Fibroblast of pulmonary artery (primary cell): ENCODE measurements around the gene IL36B.

ENCODE experiments used
- DNase-seq: peaks from one replicate; pipeline ENCODE4 v3.0.0-alpha.2; 2010; ENCODE audit warnings: low read depth
- H3K4me3 ChIP-seq: replicated peaks from 2 replicates; pipeline ENCODE4 v1.5.1; 2011; ENCODE audit warnings: low read depth, mild to moderate bottlenecking, control low read depth, low read length, moderate library complexity
- CTCF ChIP-seq: IDR thresholded peaks from 2 replicates; pipeline ENCODE4 v1.5.1; 2011; ENCODE audit warnings: mild to moderate bottlenecking, control low read depth, low read length, inconsistent platforms; ENCODE audit errors: missing control alignments

The IL36B gene

GRCh38 chr2:113068706-113069485 is 16.2 kb upstream of the IL36B start:
- no peak for DNase-seq
- H3K4me3 ChIP-seq, result no peak overlapping the region
- TF ChIP-seq CTCF, result no peak

GRCh38 chr2:113068249-113068648 is 15.6 kb upstream of the IL36B start:
- no peak for TF ChIP-seq CTCF
- no peak for DNase-seq
- no peak overlapping the region for H3K4me3 ChIP-seq

- H3K4me3 ChIP-seq, result no peak within 1 kb of the TSS
- no peak for TF ChIP-seq CTCF
- DNase-seq, result no peak
Measured at GRCh38 chr2:113067681-113068080, 15.0 kb upstream of the IL36B start, which contains the start of gene IL1F10. Gene IL1F10, plus strand, starts transcription at chr2:113067970. Its CDS starts 4,769 bp downstream, at chr2:113072739.

- no peak for DNase-seq
- no peak overlapping the region for H3K4me3 ChIP-seq
- TF ChIP-seq CTCF, result no peak
Measured at GRCh38 chr2:113064898-113065297, 12.2 kb upstream of the IL36B start.

- no peak overlapping the region for H3K4me3 ChIP-seq
- TF ChIP-seq CTCF, result no peak
- no peak for DNase-seq
Measured at GRCh38 chr2:113064281-113064680, 11.6 kb upstream of the IL36B start.

GRCh38 chr2:113061896-113062770 is 9.5 kb upstream of the IL36B start:
- no peak for DNase-seq
- no peak overlapping the region for H3K4me3 ChIP-seq
- no peak for TF ChIP-seq CTCF
